ENCODE results near the gene RNF152.

GRCh38 chr18:61797696-61798590 lies 94.9 kb downstream of the RNF152 start:
- TF ChIP-seq CTCF (IDR thresholded peaks at IDR 0.05): no peak
- no peak for TF ChIP-seq POLR2A (IDR thresholded peaks at IDR 0.05)
